ENCODE results near the gene TACC2.
"Not testable (repeated sequence)": the region's sequence is repeated elsewhere in the genome, so short reads cannot be mapped to it uniquely, and the experiment has no call there.

Gene TACC2

DNA sequence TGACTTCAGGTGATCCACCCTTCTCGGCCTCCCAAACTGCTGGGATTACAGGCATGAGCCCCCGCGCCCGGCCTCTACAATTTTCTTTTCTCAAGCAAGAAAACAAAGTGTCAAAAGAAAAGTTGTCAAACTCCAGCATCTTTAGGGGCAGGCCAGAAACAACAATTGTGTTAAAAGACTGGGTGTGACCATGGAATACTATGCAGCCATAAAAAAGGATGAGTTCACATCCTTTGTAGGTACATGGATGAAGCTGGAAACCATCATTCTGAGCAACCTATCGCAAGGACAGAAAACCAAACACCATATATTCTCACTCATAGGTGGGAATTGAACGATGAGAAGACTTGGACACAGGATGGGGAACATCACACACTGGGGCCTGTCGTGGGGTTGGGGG is 34.3 kb downstream of the TACC2 start:
- DNase-seq (ENCODE audit: extremely low read depth in 1 of 2, low read depth in 1 of 2), result not testable (repeated sequence)

DNA sequence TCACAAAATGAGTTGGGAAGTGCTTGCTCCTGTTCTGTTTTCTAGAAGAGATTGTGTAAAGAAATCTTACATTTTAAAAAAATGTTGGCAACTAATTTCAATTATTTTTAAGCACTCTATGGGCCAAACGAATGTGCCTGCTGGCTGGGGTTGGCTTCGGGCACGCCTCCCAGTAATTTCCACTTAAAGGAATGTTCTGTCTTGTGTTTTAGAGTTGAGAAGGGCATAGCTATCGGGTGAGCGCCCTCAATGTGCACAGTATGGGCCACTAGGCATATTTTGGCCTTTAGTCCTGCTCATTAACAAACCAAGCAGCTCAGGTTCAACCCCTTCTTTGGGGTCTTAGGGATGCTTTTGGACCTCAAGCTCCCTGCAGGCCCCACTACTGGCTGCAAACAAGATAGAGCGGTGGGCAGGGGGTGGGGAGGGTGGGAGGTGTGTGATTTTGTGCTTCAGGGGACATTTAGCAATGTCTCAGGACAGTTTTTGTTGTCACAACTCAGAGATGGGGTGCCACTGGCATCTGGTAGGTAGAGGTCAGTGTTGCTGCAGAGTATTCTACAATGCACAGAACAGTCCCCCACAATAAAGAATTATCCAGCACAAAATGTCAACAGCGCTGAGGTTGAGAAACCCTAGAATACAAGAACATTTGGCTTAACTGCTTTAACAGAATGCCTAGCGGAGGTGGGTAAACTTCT is 40.7 kb downstream of the TACC2 start:
- no peak for DNase-seq (ENCODE audit: extremely low read depth in 1 of 2, low read depth in 1 of 2)

DNA sequence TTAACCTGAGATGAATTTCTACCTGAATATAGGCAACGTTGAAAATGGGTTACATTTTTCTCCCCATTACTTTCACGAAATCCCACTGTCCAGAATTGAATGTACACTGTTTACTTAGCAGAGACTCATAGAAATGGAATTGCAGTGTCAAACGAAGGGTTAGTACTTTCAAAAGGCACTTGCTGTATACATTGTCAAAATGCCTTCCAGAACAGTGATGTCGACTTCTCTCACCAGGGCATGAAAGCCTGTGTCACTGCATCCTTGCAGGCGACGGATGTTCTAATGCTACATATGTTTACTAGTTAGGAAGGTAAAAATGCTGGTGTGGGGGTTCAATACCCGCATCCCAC is 41.2 kb downstream of the TACC2 start:
- no peak for DNase-seq (ENCODE audit: extremely low read depth in 1 of 2, low read depth in 1 of 2)

DNA sequence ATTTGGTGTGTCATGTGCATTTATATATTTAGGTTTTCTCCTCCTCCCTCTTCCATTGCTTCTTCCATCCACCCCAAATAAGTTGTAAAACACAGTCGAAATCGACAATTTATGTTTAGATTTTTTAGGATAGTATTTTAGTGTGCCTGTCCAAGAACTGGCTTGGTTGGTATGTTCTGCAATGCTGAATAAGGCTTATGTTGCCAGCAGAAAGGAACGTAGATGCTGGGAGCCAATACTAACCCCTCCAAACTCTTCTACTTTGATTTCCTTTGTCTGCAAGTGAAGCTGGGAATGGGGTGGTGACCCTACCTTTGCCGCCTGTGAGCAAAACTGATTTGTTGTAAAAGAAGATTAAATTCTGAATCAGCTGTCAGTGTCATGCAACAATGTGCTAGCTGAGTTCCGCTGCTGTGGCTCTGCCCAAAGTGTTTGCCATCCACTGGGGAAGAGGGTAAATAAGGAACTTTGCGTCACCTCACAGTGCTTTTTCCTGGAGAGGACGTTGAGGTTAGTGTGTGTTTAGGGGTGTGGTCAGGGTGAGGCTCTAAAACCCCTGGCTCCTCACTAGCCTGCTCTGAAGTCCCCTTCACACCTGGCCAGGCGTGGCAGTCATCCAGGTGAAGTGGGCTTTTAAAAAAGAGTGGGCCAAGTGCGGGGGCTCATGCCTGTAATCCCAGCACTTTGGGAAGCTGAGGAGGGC is 44.4 kb downstream of the TACC2 start:
- DNase-seq (ENCODE audit: extremely low read depth in 1 of 2, low read depth in 1 of 2), result no peak

DNA sequence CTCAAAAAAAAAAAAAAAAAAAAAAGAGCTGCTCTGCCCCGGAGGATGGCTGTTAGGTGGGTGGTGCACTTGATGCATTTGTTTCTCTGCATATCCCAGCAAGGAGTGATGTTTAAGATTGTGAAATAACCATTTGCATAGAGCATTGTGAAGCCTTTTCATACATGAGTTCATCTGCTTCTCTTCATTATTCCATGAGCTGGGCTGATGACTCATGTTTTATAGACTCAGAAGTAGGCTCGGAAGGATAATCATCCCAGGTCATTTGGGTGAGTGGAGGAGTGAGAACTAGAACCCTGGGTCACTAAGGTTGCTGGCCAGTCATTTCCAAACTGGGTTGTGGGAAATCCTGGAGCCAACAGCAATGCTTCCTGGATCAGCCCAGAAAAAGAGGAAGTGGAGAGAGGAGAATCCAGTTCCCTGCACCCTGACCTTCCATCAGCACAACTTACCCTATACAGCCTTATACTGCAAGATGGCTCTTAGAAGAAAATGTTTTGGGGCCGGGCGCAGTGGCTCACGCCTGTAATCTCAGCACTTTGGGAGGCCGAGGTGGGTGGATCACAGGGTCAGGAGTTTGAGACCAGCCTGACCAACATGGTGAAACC is 45.3 kb downstream of the TACC2 start:
- no peak for DNase-seq (ENCODE audit: extremely low read depth in 1 of 2, low read depth in 1 of 2)

DNA sequence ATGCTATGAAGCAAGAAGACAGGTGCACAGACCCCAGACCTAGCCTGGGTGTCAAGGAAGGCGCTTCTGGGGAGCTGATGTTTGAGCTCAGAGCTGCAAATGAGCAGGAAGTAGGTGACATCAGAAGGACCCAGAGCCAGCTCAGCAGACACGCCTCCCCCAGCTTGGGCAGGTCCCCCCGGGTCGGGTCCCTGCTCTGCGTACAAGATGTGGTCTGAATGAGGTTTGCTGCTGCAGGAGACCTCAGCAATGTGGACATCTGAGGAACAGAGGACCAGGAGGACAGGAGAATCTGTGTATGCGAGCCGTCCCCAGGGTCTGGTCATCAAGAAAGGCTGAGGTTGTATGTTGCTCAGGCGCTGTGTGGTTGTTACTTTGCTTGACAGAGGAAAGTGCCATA is 51.8 kb downstream of the TACC2 start:
- no peak for DNase-seq (ENCODE audit: extremely low read depth in 1 of 2, low read depth in 1 of 2)

DNA sequence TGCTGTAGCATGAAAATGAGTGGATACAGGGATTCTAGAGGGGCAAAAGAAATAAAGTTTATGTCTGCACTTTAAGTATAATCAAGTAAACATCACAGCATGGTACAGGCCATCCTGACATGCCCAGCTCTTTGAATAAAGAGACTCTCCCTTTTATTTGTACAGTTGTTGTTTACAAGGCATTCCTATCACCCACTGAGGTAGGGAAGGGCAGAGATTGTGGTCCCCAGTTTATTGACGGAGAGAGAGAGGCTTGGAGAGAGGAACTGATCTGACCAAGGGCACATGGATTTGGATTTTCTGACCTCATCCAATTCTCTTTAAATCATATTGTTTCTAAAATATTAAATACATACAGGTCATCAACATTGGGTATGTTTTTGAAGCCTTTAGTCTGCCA is 53.9 kb downstream of the TACC2 start:
- no peak for DNase-seq (ENCODE audit: extremely low read depth in 1 of 2, low read depth in 1 of 2)

DNA sequence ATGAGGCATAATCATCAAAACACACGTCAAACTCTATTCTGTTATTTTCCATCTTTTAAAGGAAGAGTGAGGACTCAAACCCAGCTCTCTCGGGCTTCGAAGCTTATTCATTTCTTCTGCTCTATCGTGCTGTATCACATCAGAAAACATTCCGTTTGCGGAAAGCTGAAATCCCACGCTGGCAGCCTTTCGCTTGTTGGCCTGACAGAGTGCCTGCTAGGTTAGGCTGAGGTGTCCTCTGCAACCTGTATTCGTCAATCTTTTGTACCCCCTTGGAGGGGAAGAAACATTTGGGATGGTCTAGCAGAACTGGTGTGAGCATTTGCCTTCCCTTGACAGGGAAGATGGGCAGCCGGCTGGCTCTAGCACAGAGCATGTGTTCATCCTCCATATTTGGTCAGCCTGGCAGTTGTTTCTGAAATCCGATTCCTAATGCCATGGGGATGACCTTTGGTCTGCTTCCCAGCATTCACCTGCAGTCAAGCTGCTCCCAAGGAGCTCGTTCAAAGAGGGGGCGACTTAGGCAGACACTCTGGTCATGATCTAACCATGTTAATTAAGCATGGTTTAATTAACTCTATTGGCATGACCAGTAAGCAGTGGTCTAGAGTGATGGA is 55.2 kb downstream of the TACC2 start:
- DNase-seq (ENCODE audit: extremely low read depth in 1 of 2, low read depth in 1 of 2), result no peak

DNA sequence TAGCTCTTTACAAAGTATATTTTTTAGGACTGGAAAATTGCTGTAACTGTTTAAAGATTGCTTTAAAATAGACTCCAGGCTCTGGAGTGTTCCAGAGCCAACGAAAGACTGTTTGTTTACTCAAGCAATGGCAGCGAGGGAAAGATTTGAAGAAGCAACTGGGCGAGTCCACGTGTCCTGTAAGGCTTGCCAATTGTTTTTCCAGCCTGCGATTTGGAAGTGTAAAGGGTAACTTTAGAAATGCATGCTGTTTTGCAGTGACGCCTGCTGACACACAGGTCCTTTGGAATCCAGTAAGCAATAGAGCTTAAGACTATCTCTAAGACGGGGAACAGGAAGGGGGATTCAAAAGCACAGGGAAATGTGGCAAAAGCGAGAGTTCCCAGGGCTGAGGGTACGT is 55.8 kb downstream of the TACC2 start:
- no peak for DNase-seq (ENCODE audit: extremely low read depth in 1 of 2, low read depth in 1 of 2)

DNA sequence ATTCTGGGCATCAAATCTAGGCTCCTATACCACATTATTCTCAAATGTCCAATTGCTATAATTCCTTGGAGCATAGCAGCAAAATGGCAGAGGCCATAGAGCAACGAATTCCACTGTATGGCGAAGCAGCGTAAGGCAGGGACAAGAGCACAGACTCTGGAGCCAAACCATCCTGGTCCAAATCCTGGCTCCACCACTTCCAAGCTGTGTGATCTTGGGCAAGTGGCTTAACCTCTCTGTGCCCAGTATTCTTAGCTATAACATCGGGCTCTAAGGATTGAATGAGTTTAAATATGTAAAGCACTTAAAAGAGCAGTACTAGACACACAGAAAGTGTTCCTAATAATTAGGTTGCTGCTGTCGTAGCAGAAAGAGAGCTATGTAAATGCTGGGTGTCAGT is 56.2 kb downstream of the TACC2 start:
- DNase-seq (ENCODE audit: extremely low read depth in 1 of 2, low read depth in 1 of 2), result no peak

DNA sequence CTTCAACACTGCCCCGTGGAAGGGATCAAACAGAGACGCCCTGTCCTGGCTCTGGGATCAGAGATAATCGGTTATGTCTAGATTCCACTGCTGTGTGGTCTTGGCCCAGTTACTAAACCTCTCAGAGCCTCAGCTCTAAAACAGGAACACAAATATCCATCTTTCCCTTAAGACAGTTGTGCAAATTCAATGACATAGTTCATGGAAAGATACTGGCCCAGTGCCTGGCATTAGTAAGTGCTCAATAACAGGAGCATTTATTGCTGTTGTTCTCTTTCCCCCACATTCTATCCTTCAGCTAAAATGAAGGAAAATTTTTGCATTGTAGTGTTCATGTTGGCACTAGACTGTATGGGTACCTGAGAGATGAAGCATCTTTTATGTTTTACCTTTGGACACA is 58.6 kb downstream of the TACC2 start:
- DNase-seq (ENCODE audit: extremely low read depth in 1 of 2, low read depth in 1 of 2), result no peak

DNA sequence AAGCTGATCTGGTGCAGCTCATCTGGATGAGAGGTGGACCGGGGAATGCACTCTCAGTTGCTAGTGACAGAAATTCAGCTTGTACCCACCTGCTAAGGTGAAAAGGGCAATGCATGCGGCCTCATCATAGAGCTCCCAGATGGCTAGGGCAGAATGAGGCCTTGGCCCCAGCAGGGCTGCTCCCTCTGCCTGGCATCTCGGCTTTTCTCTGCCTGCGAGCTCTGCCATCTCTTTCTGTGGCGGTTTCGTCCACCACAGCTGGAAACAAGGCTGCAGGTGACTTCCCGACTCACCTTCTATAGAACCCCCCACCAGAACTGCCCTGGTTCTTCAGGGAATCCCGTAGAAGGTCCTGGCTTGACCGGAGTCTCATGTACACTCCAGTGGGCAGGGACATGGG is 60.1 kb downstream of the TACC2 start:
- no peak for DNase-seq (ENCODE audit: extremely low read depth in 1 of 2, low read depth in 1 of 2)

DNA sequence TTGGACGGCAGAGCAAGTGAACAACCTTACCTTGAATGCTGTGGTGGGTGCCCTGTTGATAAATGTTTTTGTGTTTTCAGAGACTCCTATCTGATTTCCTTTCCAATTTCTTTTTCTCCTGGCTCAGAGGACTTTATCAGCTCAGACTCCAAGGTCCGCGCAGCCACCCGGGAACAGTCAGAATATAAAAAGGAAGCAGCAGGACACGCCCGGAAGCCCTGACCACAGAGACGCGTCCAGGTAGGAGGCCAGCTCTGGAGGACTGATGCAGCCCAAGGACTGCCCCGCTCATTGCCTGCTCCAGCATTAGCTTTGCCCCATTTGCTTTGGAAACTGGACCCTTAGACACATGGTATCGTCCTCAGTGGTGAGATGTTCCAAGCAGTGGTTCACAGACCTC is 61.3 kb downstream of the TACC2 start:
- DNase-seq (ENCODE audit: extremely low read depth in 1 of 2, low read depth in 1 of 2), result no peak

DNA sequence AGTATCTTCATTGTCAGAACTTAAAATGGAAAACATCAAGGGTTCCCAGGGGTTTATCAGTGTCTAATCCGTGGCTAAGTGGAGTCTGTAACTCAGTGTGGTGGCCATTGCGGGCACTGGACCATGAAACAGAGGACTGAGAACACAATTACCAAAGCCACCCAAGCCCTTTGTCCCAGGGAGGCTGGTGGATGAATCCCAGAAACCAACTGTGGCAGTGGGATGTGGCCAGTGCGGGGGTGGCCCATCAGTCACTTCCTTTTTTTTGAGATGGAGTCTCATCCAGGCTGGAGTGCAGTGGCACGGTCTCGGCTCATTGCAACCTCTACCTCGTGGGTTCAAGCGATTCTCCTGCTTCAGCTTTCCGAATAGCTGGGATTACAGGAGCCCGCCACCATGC is 61.8 kb downstream of the TACC2 start:
- DNase-seq (ENCODE audit: extremely low read depth in 1 of 2, low read depth in 1 of 2), result no peak

DNA sequence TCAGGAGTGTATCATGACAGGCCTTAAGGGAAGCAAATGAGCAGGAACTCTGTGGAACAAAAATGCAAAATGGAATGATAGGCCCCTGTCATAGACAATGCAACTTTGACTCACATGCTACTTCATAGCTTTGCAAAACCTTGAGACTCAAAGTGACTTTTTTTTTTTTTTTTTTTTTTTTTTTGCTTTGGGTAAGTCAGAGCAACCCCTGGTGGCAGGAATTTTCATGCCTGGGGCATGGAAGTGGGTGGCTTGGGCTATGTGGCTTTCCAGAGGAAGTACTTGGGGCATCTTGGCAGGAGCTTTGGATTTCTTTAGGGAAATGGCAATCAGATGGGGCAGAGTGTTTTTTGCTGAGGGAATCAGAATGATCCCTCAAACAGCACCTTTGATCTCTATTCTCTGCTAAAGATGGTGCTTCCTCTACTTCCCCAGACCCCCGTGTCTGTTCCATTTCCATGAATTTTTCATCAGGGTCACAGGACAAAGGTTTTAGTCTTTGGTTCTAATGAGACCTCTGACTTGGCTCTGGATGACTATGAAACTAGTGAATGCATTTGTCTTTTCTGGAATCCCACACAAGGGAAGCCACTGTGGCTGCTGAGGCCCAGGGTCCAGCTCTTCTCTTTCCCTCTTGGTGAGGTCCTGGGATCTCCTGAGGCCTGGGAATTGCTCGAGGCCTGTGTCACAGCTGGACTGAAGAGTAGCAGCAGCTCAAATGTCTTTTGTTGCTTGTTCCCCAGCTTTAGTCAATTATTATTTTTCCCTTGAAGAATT is 62.8 kb downstream of the TACC2 start:
- DNase-seq (ENCODE audit: extremely low read depth in 1 of 2, low read depth in 1 of 2), result no peak

DNA sequence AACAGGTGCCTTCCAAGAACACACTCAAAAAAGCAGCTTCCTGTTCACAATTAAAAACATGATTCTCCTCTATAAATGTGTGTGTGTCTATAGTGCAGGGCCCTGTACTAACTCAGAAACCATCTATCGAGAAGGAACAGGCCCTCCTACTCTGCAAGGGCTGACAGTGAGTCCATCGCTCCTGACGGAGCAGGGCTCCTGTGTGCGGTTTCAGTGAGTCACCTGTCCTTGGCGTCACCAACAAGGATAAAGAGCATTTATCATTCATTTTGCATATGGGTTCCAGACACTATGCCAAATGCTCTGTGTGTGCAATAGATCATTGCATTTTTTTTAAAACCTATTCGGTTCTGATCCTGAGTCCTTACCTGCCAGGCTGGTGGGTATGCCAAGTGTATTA is 63.7 kb downstream of the TACC2 start:
- DNase-seq (ENCODE audit: extremely low read depth in 1 of 2, low read depth in 1 of 2), result no peak

DNA sequence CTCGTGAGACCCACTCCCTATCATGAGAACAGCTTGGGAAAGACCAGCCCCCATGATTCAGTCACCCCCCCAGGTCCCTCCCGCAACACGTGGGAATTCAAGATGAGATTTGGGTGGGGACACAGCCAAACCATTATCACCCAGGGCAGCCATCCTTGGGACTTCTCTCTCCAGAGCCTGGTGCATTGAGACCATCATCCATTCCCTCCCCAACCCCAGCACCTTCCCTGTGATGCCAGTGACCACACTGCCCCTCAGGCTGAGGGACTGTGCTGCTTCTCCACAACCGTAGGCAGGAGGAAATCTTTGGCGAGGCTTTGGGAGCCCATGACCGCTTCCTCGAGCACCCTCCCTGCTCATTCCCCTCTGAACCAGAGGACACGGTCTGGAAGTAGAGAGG is 64.4 kb downstream of the TACC2 start:
- DNase-seq (ENCODE audit: extremely low read depth in 1 of 2, low read depth in 1 of 2), result no peak

DNA sequence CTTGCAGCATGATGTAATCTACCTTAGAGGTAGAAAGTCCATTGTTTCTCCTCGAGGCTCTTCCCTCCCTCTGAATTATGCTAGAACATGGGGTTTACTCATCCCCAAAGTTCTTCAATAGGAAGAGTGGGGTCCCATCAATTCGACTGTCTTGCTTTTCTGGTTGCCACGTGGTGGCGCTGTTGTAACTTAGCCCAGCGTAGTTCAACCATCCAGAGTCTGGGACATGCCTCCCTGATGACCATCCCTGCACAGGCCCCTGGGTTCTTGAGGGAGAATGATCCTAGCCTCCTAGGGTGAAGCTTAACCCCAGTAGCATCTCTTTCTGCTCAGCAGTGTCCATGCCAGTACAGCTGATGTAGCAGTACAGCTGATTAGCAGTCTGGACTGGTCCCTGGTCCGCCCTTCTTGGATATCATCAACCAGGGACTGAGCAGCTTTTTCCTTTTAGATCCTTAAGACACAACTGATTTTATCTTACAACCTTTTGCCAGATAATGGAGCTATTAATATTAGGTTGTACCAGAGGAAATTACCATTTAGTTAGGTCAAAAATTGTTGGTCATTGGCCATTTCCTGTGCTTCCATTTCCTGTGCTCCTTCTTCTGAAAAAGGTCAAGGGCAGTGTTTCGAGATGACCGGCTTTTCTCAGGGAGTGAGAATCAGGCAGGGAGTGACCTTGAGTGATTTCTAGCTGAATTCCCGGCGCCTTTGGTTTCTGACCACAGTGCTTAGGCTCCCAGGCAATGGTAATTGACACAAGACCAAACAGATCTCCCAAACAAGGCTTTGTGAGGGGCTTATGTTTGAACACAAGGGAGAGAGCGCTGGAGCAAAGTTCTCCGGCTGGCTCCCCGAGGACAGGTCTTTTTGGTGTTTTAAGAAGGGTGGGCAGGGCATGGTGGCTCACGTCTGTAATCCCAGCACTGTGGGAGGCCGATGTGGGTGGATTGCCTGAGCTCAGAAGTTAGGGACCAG is 65.4 kb downstream of the TACC2 start:
- DNase-seq (ENCODE audit: extremely low read depth in 1 of 2, low read depth in 1 of 2), result no peak

DNA sequence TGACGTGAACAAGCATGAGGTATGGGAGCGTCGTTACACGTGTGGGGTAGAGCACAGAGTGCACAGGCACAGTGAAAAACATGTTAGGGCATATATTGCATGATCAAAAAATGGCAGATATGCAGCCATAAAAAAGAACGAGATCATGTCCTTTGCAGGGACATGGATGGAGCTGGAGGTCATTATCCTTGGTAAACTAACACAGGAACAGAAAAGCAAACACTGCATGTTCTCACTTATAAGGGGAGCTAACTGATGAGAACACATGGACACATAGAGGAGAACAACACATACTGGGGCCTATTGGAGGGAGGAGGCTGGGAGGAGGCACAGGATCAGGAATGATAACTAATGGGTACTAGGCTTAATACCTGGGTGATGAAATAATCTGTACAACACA is 66.3 kb downstream of the TACC2 start:
- DNase-seq (ENCODE audit: extremely low read depth in 1 of 2, low read depth in 1 of 2), result no peak

DNA sequence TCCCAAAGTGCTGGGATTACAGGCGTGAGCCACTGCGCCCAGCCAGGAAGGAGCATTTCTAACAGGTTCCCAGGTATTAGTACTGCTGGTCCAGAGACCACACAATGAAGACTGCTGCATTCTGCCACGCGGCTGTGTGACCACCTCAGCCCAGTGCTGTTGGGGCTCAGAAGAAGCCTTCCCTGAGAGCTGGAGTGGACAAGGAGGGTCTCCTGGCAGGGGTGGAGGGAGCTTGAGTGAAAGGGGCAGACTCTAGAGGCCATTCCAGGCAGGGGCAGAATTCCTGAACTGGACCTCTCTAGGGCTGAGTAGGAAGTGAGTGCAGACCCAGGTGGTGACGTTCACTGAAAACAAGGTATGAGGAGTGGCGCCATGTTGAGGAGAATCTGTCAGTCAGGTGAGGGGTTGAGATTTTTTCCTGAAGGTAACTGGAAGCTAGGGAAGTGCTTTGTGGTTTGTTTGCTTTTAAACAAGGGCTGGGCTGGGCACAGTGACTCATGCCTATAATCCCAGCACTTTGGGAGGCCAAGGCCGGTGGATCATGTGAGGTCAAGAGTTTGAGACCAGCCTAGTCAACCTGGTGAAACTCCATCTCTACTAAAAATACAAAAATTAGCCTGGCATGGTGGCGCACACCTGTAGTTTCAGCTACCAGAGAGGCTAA is 67.6 kb downstream of the TACC2 start:
- no peak for DNase-seq (ENCODE audit: extremely low read depth in 1 of 2, low read depth in 1 of 2)
